Neural cell (in vitro differentiated cells): ENCODE measurements around the gene BSN.

Source experiments
- CTCF ChIP-seq: fragments of 450-650 bp; IDR thresholded peaks from 2 replicates; pipeline ENCODE4 v1.5.1; 2014; ENCODE audit warnings: antibody characterized with exemption, mild to moderate bottlenecking, moderate library complexity; ENCODE audit not compliant: poor library complexity, severe bottlenecking
- EZH2 ChIP-seq: fragments of 200-600, 300-800 bp; shearing (Covaris generic), sonication (generic); IDR thresholded peaks from 2 replicates; pipeline ENCODE4 v1.6.1; 2014; ENCODE audit warnings: antibody characterized with exemption, low read length, borderline replicate concordance, mild to moderate bottlenecking; ENCODE audit not compliant: insufficient read depth, poor library complexity, severe bottlenecking
- MXI1 ChIP-seq: fragments of 450-650 bp; conservative IDR thresholded peaks from 2 replicates; pipeline ENCODE4 v1.6.1; 2014; ENCODE audit warnings: antibody characterized with exemption, mild to moderate bottlenecking; ENCODE audit not compliant: poor library complexity, severe bottlenecking
- POLR2AphosphoS5 ChIP-seq: IDR thresholded peaks from 2 replicates; pipeline ENCODE4 v1.6.1; 2012
- RAD21 ChIP-seq: fragments of 450-650 bp; conservative IDR thresholded peaks from 2 replicates; pipeline ENCODE4 v1.6.1; 2014; ENCODE audit warnings: antibody characterized with exemption, mild to moderate bottlenecking, moderate library complexity
- SMC3 ChIP-seq: fragments of 450-650 bp; conservative IDR thresholded peaks from 2 replicates; pipeline ENCODE4 v1.6.1; 2014; ENCODE audit warnings: antibody characterized with exemption, mild to moderate bottlenecking, moderate library complexity; ENCODE audit not compliant: poor library complexity

GRCh38 chr3:49582177-49582576 lies 27.9 kb downstream of the BSN start:
- TF ChIP-seq CTCF = no peak
- no peak for TF ChIP-seq POLR2AphosphoS5
- no peak for TF ChIP-seq EZH2
- TF ChIP-seq SMC3 = no peak
- no peak for TF ChIP-seq RAD21
- no peak for TF ChIP-seq MXI1
